Activated CD8-positive, alpha-beta memory T cell treated with anti-CD3 and anti-CD28 coated beads, Interleukin-2, amount 10 ng/mL, durations not matched to agents 7 days and 5 days (primary cell): ENCODE measurements around the gene COL21A1. TPM values are rescaled to one million over a fixed set of nuclear protein-coding genes. Genes with fewer than 3 reads are reported as not detected.

Experiments
- ATAC-seq: fragments of 150-1000 bp; cut with Tn5 transposase; one replicate; pipeline ENCODE4 v1.10.0; 2021; ENCODE audit warnings: moderate library complexity
- CTCF ChIA-PET: fragments of 350-600 bp; sonication (Branson Sonifier 250); formaldehyde crosslinking; loops from one replicate; lab custom pipeline; 2021; ENCODE audit warnings: antibody characterized with exemption; lab: Charles Lee
- DNase-seq: peaks from one replicate; pipeline ENCODE4 v3.0.0-alpha.2; 2020
- H3K27ac Mint-ChIP-seq: one replicate; pipeline ENCODE4 v1.8.0; 2021; ENCODE audit warnings: mild to moderate bottlenecking, mixed read lengths
- H3K27me3 Mint-ChIP-seq: one replicate; pipeline ENCODE4 v1.8.0; 2021; ENCODE audit warnings: mixed read lengths
- H3K36me3 Mint-ChIP-seq: one replicate; pipeline ENCODE4 v1.8.0; 2021; ENCODE audit warnings: mild to moderate bottlenecking, mixed read lengths
- H3K4me1 Mint-ChIP-seq: one replicate; pipeline ENCODE4 v1.8.0; 2021; ENCODE audit warnings: mixed read lengths
- H3K4me3 Mint-ChIP-seq: one replicate; pipeline ENCODE4 v1.8.0; 2021; ENCODE audit warnings: mild to moderate bottlenecking, moderate library complexity, mixed read lengths
- H3K9me3 Mint-ChIP-seq: one replicate; pipeline ENCODE4 v1.8.0; 2022; ENCODE audit warnings: low read depth, mixed read lengths
- total RNA-seq, 2 experiments: library from RNA; stranded (reverse); gene quantifications; one replicate each; pipeline ENCODE4 v1.2.3, GENCODE V29; 2021

COL21A1 gene
- total RNA-seq, 2 experiments from 2014 or later, result not detected

- CTCF ChIA-PET, result no interaction called here
Measured at GRCh38 chr6:56151609-56152224, 95.7 kb downstream of the COL21A1 start.

GRCh38 chr6:56148488-56149186 is 98.7 kb downstream of the COL21A1 start:
- CTCF ChIA-PET, result no interaction called here

More at GRCh38 chr6:56151609-56152224, 95.7 kb downstream of the COL21A1 start:
- no peak overlapping the region for H3K27ac Mint-ChIP-seq
- no peaks in the 10 kb centered on the region for H3K27me3 Mint-ChIP-seq
- H3K9me3 Mint-ChIP-seq, result peaks cover 19% of the 10 kb centered on the region
- no peaks in the 10 kb centered on the region for H3K36me3 Mint-ChIP-seq
- DNase-seq (no peak), ATAC-seq (no peak)
- no peak overlapping the region for H3K4me3 Mint-ChIP-seq
- no peaks in the 10 kb centered on the region for H3K4me1 Mint-ChIP-seq

GRCh38 chr6:56147766-56148165 is 99.6 kb downstream of the COL21A1 start:
- CTCF ChIA-PET, result no interaction called here

More at GRCh38 chr6:56148488-56149186, 98.7 kb downstream of the COL21A1 start:
- H3K27me3 Mint-ChIP-seq, result no peaks in the 10 kb centered on the region
- no peak for ATAC-seq
- H3K9me3 Mint-ChIP-seq, result peaks cover 15% of the 10 kb centered on the region
- H3K4me1 Mint-ChIP-seq, result no peaks in the 10 kb centered on the region
- no peak overlapping the region for H3K27ac Mint-ChIP-seq
- H3K4me3 Mint-ChIP-seq, result no peak overlapping the region
- H3K36me3 Mint-ChIP-seq, result no peaks in the 10 kb centered on the region
- no peak for DNase-seq

GRCh38 chr6:56146086-56146485 is 101.3 kb downstream of the COL21A1 start:
- Mint-ChIP-seq H3K9me3 (peaks cover 13% of the 10 kb centered on the region), H3K4me1 (no peaks in the 10 kb centered on the region), H3K27ac (no peak overlapping the region), H3K4me3 (no peak overlapping the region), H3K27me3 (no peaks in the 10 kb centered on the region), H3K36me3 (no peaks in the 10 kb centered on the region)
- CTCF ChIA-PET, result no interaction called here
- DNase-seq (no peak), ATAC-seq (no peak)

More at GRCh38 chr6:56147766-56148165, 99.6 kb downstream of the COL21A1 start:
- peaks cover 15% of the 10 kb centered on the region for H3K9me3 Mint-ChIP-seq
- no peaks in the 10 kb centered on the region for H3K36me3 Mint-ChIP-seq
- DNase-seq (no peak), ATAC-seq (no peak)
- H3K4me3 Mint-ChIP-seq, result no peak overlapping the region
- H3K27ac Mint-ChIP-seq, result no peak overlapping the region
- no peaks in the 10 kb centered on the region for H3K27me3 Mint-ChIP-seq
- no peaks in the 10 kb centered on the region for H3K4me1 Mint-ChIP-seq

- H3K27ac Mint-ChIP-seq, result no peak overlapping the region
- H3K9me3 Mint-ChIP-seq, result peaks cover 13% of the 10 kb centered on the region
- ATAC-seq (no peak), DNase-seq (no peak)
- H3K4me3 Mint-ChIP-seq, result no peak overlapping the region
- CTCF ChIA-PET, result no interaction called here
- no peaks in the 10 kb centered on the region for H3K36me3 Mint-ChIP-seq
- H3K27me3 Mint-ChIP-seq, result no peaks in the 10 kb centered on the region
- H3K4me1 Mint-ChIP-seq, result no peaks in the 10 kb centered on the region
Measured at GRCh38 chr6:56145616-56146015, 101.8 kb downstream of the COL21A1 start.

GRCh38 chr6:56144538-56145324 is 102.6 kb downstream of the COL21A1 start:
- no peaks in the 10 kb centered on the region for H3K27me3 Mint-ChIP-seq
- no peak for ATAC-seq
- CTCF ChIA-PET, result no interaction called here
- no peaks in the 10 kb centered on the region for H3K4me1 Mint-ChIP-seq
- H3K4me3 Mint-ChIP-seq, result no peak overlapping the region
- no peak overlapping the region for H3K27ac Mint-ChIP-seq
- DNase-seq, result no peak
- no peaks in the 10 kb centered on the region for H3K36me3 Mint-ChIP-seq
- peaks cover 7% of the 10 kb centered on the region for H3K9me3 Mint-ChIP-seq

GRCh38 chr6:56143796-56144195 is 103.6 kb downstream of the COL21A1 start:
- CTCF ChIA-PET, result no interaction called here

GRCh38 chr6:56140090-56140489 is 107.3 kb downstream of the COL21A1 start:
- H3K4me3 Mint-ChIP-seq, result no peak overlapping the region
- DNase-seq, result no peak
- H3K36me3 Mint-ChIP-seq, result no peaks in the 10 kb centered on the region
- no peak for ATAC-seq
- peaks cover 4% of the 10 kb centered on the region for H3K9me3 Mint-ChIP-seq
- H3K4me1 Mint-ChIP-seq, result no peaks in the 10 kb centered on the region
- CTCF ChIA-PET, result no interaction called here
- H3K27ac Mint-ChIP-seq, result no peak overlapping the region
- no peaks in the 10 kb centered on the region for H3K27me3 Mint-ChIP-seq

More at GRCh38 chr6:56143796-56144195, 103.6 kb downstream of the COL21A1 start:
- peaks cover 4% of the 10 kb centered on the region for H3K9me3 Mint-ChIP-seq
- no peak overlapping the region for H3K4me3 Mint-ChIP-seq
- ATAC-seq (no peak), DNase-seq (no peak)
- H3K36me3 Mint-ChIP-seq, result no peaks in the 10 kb centered on the region
- H3K27me3 Mint-ChIP-seq, result no peaks in the 10 kb centered on the region
- H3K4me1 Mint-ChIP-seq, result no peaks in the 10 kb centered on the region
- H3K27ac Mint-ChIP-seq, result no peak overlapping the region

- Mint-ChIP-seq H3K4me1 (no peaks in the 10 kb centered on the region), H3K9me3 (peaks cover 8% of the 10 kb centered on the region), H3K36me3 (no peaks in the 10 kb centered on the region), H3K27me3 (no peaks in the 10 kb centered on the region), H3K4me3 (no peak overlapping the region), H3K27ac (no peak overlapping the region)
- DNase-seq (no peak), ATAC-seq (no peak)
- CTCF ChIA-PET, result no interaction called here
Measured at GRCh38 chr6:56115715-56116114, 131.7 kb downstream of the COL21A1 start.

- CTCF ChIA-PET, result no interaction called here
- Mint-ChIP-seq H3K9me3 (peaks cover 8% of the 10 kb centered on the region), H3K27ac (no peak overlapping the region), H3K27me3 (no peaks in the 10 kb centered on the region), H3K4me1 (no peaks in the 10 kb centered on the region), H3K4me3 (no peak overlapping the region), H3K36me3 (no peaks in the 10 kb centered on the region)
- DNase-seq, result no peak
- ATAC-seq, result no peak
Measured at GRCh38 chr6:56109149-56109548, 138.2 kb downstream of the COL21A1 start.

GRCh38 chr6:56106231-56106630 is 141.1 kb downstream of the COL21A1 start:
- Mint-ChIP-seq H3K4me1 (no peaks in the 10 kb centered on the region), H3K27me3 (no peaks in the 10 kb centered on the region), H3K36me3 (no peaks in the 10 kb centered on the region), H3K27ac (no peak overlapping the region), H3K4me3 (no peak overlapping the region), H3K9me3 (peaks cover 3% of the 10 kb centered on the region)
- no peak for ATAC-seq
- no peak for DNase-seq
- CTCF ChIA-PET, result no interaction called here

GRCh38 chr6:56104591-56104990 is 142.8 kb downstream of the COL21A1 start:
- no peak overlapping the region for H3K27ac Mint-ChIP-seq
- no peaks in the 10 kb centered on the region for H3K4me1 Mint-ChIP-seq
- no peaks in the 10 kb centered on the region for H3K36me3 Mint-ChIP-seq
- no peak overlapping the region for H3K4me3 Mint-ChIP-seq
- H3K9me3 Mint-ChIP-seq, result peaks cover 3% of the 10 kb centered on the region
- ATAC-seq (no peak), DNase-seq (no peak)
- no peaks in the 10 kb centered on the region for H3K27me3 Mint-ChIP-seq
- CTCF ChIA-PET, result no interaction called here

GRCh38 chr6:56102216-56102615 is 145.2 kb downstream of the COL21A1 start:
- CTCF ChIA-PET, result no interaction called here
- ATAC-seq (no peak), DNase-seq (no peak)
- H3K4me1 Mint-ChIP-seq, result no peaks in the 10 kb centered on the region
- H3K36me3 Mint-ChIP-seq, result no peaks in the 10 kb centered on the region
- peaks cover 3% of the 10 kb centered on the region for H3K9me3 Mint-ChIP-seq
- H3K4me3 Mint-ChIP-seq, result no peak overlapping the region
- H3K27me3 Mint-ChIP-seq, result no peaks in the 10 kb centered on the region
- H3K27ac Mint-ChIP-seq, result no peak overlapping the region
